HG02970 (cell line): Measurements from ENCODE around the gene CCNY.

Experiments used
- ATAC-seq: cut with Tn5 transposase; IDR thresholded peaks from one replicate; pipeline ENCODE4 v1.9.1; 2021; ENCODE audit warnings: mild to moderate bottlenecking, moderate library complexity, moderate number of reproducible peaks; ENCODE audit not compliant: unreplicated experiment, low FRiP score

CCNY gene

DNA sequence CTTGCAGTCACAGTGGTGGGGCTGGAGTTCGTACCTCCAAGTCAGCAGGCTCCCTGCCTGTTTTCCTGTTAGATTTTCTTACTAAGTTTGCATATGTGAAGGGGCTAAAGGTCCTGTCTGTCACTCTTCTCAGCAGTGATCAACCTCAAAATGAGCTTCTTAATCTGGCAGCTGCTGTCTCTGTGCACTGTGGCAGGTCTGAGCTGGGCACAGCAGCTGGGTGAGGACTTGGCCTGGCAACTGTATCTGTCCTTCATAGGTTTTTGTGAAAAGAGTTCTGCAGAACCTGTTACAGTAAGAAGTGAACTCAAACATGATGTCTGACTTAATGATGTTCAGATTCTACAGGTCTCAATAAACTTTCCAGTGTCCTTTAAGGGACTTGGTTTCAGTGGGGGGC is 237.5 kb downstream of the CCNY start:
- ATAC-seq, result no peak

DNA sequence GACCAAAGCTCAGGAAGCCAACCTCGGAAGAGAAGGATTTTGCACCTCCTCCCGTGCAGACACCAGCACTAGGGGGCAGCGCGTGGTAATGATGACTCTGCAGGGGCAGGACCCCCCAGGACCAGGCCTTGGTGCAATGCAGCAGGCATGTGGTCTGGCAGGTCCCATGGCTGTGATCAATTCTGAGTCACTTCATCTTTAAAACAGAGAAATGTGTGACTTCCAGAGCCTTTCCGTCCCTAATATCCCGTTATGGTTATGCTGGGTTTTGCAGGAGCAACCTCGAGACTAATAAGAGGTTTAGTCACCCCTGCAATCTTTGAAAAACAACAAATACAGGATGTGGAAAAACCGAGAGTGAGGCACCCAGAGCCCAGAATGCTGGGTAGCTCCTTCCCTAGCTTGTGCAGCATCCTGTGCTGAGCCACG is 238.6 kb downstream of the CCNY start:
- no peak for ATAC-seq

DNA sequence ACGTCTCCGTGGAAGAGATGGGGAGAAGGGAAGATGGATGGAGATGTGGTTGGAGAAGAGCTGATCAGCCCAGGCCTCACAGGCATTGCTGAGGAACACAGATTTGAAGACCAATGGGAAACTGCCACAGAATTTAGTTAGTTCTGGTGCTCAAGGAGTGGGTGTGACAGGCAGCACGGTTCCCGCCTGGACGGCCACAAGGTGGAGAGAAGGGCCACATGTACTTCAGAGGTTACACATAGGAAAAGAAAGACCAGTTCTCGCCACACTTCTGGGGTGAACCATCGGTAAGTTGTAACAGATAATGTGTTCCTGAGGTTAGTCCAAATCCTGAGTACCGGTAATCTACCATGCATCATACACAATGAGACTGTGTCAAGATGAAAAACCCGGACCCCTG is 239.3 kb downstream of the CCNY start:
- ATAC-seq, result no peak

DNA sequence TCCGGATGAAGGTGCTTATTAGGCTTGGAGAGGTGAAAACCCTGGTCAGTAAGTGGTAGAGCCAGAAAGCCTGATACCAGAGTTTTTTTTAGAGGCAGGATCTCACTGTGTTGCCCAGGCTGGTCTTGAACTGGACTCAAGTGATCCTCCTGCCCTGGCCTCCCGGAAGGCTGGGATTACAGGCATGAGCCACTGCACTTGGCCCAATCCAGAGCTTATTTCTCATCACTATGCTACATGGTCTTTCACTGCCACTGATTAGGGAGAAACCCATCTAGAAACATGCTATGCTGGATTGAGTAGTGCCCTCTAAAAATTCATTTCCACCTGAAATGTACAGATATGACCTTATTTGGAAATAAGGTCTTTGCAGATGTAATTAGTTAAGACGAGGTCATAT is 240.4 kb downstream of the CCNY start:
- ATAC-seq, result no peak

DNA sequence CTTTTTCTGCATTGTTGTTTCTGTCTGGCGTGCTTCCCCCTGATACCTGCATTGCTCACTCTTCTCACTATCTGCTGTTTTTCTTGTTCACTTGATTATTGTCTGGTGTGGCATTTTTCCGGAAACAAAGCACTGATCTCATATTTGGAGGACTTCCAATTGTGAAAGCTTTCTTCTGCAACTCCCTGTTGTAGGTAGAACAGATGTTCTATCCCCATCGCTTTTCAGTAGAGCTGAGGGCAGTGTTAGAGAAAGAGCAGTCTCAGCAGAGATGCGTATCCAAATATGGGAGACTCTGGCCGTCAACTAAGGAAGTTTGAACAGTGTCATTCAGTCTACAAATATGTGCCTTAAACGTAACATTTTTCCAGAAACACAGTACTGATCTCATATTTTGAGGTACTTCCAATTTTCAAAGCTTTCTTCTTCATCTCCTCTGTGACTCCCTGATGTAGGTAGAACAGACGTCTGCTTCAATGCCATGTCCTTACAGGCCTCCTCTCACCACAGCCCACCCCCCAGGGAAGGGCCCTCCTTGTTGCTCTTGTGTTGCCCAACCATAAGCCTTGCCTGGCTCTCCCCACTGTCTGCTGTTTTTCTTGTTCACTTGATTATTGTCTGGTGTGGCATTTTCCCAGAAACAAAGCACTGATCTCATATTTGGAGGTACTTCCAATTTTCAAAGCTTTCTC is 241.8 kb downstream of the CCNY start:
- ATAC-seq, result no peak

DNA sequence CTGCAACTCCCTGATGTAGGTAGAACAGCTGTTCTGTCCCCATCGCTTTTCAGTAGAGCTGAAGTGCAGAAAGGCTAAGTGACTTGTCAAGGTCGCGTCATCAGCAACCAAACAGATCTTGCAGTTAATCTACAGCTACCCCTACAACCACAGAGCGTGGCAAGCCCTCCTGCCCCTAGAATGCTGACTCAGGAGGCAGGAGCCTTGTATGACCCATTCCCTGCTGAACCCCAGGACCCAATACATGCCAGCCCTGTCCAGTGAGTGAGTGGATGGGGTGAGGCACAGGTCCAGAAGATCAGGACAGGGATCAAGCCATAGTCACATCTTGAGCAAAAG is 242.3 kb downstream of the CCNY start:
- ATAC-seq, result no peak

DNA sequence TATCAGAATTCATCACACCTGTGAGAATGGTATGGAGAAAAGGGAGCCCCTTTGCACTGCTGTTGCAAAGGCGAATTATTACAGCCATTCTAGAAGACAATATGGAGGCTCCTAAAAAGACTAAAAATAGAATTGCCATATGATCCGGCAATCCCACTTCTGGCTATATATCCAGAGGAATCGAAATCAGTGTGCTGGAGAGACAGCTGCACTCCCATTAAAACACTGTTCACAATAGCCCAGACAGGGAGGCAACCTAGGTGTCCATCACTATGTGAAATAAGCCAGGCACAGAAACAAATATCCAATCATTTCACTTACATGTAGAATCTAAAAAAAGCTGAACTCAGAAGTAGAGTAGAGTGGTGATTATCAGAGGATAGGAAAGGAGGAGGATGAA is 242.8 kb downstream of the CCNY start:
- no peak for ATAC-seq

DNA sequence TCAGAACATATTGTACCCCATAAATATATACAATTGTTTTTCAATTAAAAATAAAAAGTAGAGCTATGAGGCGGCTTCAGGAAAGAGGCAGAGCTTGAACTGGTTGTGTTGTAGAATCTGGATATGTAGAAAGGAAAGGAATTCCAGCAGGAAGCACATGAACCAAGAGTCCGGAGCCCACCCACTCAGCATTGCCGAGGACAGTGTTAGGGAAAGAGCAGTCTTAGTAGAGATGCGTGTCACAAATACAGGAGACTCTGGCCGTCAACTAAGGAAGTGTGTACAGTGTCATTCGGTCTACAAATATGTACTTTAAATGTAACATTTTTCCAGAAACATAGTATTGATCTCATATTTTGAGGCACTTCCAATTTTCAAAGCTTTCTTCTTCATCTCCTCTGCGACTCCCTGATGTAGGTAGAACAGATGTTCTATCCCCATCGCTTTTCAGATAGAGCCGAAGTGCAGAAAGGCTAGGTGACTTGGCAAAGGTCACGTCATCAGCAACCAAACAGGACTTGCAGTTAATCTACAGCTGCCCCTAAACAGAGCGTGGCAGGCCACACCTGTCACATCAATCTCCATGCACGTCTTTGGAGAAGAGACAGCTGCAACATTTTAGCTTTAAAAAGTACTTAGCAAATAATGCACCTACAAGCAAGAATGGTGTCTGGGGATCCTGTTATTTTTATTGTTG is 243.6 kb downstream of the CCNY start:
- ATAC-seq, result no peak

DNA sequence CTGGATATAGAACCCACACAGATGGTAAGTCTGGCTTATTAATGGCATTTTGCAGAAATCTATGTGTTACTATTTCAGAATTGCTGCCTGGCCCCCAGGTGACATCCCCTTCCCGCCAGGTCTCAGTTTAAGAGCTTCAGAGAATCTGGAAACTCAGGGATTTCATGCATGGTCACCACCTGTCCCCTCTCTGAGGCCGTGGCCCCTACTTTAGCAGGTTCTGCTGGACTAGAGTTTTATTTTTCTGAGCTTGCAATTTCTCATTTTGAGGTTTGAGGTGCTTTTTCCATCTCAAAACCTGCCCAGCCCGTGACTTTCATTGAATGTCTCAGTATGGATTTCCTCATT is 244.1 kb downstream of the CCNY start:
- ATAC-seq, result no peak

DNA sequence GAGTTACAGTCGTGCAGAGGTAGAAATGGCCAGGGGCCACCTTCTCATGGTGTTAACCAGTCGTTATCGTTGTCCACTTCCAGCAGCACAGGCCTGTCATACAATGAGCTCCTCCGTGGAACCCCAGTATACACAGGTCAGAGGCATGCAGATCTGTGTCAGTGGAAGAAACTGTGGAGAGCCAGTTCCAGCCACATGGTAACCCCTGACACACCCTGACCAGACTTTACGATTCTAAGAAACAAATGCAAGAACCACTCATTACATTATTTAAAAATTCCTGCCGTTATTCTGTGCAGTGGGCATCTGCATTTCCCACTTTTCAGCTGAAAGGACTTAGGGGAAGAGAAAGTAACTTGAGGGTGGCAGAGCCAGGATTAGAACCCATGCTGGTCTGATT is 245.3 kb downstream of the CCNY start:
- ATAC-seq, result no peak

DNA sequence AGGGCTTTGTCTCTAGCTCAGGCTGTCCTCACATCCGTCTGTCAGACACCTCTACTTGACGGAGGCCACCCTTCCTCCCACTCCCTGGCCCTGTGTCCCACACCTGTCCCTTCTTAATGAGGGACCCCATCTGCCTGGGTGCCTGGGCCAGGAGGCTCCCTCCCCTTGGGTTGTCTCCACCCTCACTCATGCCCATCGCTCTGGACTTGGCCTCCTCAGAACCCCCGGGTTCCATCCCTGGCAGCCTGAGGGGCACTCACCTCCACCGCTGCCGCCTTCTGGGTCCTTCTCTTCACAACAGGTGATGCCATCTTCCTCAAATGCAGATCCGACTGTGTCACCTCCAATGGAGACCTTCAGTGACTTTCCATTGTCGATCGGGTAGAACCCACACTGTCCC is 248.6 kb downstream of the CCNY start:
- ATAC-seq, result no peak

DNA sequence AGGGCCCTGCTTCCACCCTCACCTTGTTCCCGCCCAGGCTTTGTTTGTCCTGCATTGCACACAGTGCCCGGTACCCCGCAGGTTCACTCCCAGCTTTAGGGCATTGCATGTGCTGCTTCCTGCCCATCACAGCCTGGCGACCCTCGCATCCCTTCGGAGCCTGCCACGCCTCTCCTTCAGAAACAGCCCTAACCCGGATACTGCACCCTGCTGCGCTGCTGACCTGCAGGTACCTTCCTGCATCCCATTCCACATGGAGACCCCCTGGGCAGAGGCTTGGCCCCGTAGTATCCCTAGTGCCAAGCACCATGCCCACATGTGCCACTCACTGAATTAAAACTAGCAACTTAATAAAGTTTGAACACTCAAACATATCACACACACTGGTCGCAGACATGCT is 249.0 kb downstream of the CCNY start:
- ATAC-seq, result no peak

DNA sequence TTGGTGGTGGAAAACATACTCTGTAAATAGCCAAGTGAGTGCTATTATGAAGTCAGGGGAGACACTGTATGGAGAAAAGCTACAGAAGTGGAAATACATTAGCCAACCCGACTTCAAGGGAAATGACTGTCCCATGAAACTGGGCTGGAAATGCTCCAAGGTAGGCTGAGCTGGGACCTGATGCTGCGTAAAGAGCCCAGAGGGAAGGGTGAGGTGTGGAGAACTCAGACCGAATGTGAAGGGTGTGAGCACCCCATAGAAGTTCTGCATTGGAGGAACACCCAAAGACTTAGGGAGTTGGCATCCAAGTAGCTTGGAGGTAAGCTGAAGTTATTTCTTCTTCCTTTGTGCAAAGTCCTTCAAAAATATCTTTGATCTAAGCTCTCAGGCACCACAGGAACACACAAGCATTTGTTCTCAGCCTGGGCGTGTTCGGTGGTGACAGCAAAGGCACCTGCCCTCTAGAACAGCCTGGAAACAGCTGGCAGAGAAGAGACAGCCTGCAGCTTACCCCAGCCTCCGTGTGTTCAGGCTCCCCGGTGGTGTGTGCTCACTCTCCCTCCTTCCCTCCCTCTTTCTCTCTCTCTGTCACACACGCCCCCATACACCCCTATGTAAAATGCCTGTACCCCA is 249.7 kb downstream of the CCNY start:
- no peak for ATAC-seq

DNA sequence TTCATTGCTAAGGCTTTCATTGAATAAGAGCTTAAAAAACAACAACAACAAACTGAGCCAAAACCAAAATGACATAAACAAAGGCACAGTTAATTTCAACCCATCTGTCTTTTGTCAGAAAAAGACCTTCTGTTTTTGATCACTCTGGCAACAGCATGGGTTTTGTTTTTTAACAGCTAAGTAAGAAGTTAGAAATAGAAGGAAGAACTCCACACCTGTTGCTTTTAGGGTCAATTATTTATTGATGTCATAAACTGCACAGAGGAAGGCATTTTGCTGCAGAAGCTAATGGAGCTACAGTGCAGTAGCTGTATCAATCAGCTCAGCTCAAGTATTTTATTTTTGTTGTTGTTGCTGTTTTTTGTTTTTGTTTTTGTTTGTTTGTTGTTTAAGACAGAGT is 252.5 kb downstream of the CCNY start:
- ATAC-seq, result no peak

DNA sequence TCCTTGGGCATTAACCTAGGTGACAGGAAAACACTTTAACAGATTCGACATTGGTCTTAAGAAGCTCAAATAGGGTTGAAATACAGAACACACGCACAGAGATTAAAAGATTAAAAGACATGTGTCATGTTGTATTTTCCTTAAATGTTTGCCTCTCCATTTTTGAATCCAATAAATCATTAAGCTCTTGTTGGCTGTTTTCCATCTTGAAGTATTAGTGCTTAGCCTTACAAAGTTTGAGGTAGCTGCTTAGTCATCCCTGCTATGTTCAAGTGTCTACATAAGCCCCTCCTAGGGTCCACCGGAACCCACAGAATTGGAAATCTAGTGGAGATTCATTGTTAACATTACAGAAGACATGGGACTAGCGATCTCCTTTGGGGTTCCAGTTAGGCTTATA is 256.1 kb downstream of the CCNY start:
- no peak for ATAC-seq

DNA sequence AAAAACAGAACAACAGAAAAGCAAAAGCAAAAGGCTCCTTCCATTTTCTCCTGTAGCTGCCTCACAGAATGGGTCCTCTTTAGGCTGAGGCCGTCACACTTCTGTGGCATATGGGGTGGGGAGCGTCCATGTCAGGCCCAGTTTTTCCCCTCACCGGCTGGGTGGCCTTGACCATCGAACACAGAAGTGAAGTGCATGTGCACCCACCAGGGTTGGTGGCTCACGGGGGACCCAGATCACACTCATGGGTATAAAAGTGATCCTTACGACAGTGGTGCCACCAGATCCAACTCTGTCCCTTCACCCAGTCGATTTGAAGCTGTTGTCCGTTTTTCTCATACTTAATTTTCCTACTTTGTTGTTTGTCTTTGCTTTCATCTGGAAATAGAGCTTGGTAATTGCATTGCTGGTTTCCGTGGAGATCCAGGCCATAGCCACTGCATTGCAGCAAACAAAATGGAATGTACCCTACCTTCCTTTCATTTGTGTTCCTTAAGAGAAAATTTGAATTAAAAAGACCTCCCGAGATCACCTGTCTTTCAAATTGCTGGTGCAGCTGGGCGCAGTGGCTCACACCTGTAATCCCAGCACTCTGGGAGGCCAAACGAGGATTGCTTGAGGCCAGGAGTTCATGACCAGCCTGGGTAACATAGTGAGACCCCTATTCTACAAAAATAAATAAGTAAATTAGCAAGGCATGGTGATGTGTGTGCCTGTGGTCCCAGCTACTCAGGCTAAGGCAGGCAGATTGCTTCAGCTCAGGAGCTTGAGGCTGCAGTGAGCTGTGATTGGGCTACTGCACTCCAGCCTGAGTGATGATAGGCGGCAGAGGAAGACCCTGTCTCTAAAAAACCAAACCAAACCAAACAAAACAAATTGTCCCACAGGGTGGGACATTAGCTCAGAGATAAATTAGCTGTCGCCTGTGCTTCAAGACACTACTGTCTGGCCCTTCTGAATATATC is 258.1 kb downstream of the CCNY start:
- ATAC-seq, result no peak

DNA sequence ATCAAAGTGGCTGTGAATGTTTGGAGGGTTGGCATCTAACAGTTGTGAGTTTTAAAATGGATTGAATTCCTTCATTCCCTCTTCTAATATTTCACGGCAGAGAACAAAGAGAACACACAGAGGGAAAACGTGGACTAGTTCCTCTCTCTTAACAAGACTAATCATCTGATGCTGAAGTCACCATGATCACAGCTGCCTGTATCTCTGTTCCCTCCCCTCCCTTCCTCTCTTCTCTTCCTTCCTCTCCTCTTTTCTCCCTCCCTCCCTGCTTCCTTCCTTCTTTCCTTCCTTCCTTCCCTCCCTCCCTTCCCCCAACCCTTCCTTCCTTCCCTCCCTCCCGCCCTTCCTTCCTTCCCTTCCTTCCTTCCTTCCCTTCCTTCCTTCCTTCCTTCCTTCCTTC is 258.8 kb downstream of the CCNY start:
- no peak for ATAC-seq

DNA sequence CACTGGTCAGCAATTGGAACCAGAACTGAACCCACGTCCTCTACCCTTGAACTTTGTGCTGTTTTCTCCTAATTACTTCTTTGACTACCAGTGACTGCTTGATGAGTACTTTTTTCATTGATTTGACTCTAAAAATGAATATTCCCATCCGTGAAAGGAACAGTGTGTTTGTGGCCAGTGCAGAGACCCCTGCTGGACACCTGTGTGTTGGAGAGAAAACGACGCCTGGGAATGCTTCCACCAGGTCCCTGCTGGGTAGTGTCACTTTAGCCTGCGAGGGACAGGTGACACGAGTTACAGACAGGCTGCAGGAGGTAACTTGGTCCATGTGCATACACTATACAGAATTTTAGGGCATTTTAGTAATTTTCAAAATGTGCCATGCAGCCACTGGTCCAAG is 262.1 kb downstream of the CCNY start:
- no peak for ATAC-seq

DNA sequence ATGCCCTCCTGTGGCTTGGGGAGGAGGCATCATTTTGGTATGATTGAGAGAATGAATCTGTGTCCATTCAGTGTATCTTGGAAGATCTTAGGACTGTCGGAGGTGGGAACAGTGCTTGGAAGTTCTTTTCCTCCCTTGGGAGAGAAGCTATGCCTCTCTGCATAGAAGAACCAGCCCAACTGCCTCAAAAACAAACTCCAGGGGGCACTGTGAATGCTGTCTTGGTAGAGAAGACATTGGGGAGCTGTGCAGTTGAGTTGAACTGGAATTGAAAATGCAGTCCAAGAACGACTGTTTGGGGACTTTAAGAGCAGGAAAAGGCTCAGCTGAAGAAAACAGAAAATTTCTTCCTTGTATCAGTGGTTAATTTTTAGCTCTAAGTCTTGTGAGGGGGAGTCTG is 263.9 kb downstream of the CCNY start:
- no peak for ATAC-seq

DNA sequence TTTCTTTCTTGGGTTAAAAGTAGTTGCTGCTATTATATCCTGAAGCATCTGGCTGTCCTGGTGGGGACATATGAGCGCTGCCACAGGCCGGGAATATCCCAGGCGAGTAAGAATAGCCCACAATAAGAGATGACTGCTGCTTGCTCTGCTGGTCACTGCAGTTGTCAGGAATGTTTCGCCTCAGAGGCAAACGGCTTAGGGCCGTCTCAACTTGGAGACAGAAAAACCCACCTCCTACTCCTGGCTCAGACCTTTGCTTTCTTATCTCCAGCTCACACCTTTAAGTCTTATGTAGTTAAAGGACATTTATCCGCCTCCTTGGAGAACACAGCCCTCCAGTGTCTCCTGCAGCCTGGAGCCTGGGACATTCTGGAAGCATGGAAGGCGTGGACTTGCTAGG is 268.9 kb downstream of the CCNY start, which contains the start of gene GJD4:
Gene GJD4, plus strand, starts transcription at position 151 of the 400 bp plus-strand sequence. Its CDS starts 227 bp downstream, at position 378.
- no peak for ATAC-seq

DNA sequence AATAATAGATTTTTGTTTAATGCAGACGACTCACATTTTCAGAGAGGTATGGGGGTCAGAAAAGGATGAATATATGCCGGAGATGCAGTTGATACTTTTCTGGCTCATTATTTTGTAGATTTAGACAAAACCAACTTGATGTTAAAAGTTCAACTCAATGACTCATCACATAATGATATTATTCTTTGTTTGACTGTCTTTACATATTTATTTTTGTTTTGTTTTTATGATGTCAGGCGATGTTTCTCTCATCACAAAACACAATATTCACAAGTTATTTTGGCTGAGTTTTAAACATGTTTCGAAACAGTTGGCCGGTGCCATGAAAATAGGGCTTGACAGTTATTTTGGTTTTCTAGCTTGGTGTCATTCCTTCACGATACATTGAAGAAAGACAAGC is 270.1 kb downstream of the CCNY start:
- no peak for ATAC-seq
